Stomach smooth muscle (tissue), 2 donors: ENCODE measurements around the gene NRK.
"Not testable (repeated sequence)": the region's sequence is repeated elsewhere in the genome, so short reads cannot be mapped to it uniquely, and the experiment has no call there.

ENCODE experiments used
- H3K27ac ChIP-seq: one replicate; pipeline ENCODE4 v1.7.0; 2013; ENCODE audit warnings: mild to moderate bottlenecking, low read length, inconsistent platforms
- H3K27me3 ChIP-seq, 2 donors: one replicate each; pipeline ENCODE4 v1.7.0; 2013; ENCODE audit warnings: low read length in 2 of 2; ENCODE audit not compliant: insufficient read depth in 2 of 2, control insufficient read depth in 1 of 2
- H3K36me3 ChIP-seq, 2 donors: one replicate each; pipeline ENCODE4 v1.7.0; 2013; ENCODE audit warnings: low read length in 2 of 2; ENCODE audit not compliant: control insufficient read depth in 2 of 2, insufficient read depth in 2 of 2
- H3K4me1 ChIP-seq: one replicate; pipeline ENCODE4 v1.7.0; 2013; ENCODE audit warnings: low read length; ENCODE audit not compliant: control insufficient read depth, insufficient read depth
- H3K4me3 ChIP-seq, 2 donors: one replicate each; pipeline ENCODE4 v1.7.0; 2013; ENCODE audit warnings: low read length in 2 of 2
- H3K9ac ChIP-seq, 2 donors: one replicate each; pipeline ENCODE4 v1.7.0; 2013; ENCODE audit warnings: low read length in 2 of 2, mild to moderate bottlenecking in 1 of 2
- H3K9me3 ChIP-seq, 2 donors: one replicate each; pipeline ENCODE4 v1.7.0; 2013; ENCODE audit warnings: low read length in 2 of 2; ENCODE audit not compliant: control insufficient read depth in 2 of 2
- donor health status: healthy.
- donor health status: Pancreatic carcinoma.

The NRK gene

DNA sequence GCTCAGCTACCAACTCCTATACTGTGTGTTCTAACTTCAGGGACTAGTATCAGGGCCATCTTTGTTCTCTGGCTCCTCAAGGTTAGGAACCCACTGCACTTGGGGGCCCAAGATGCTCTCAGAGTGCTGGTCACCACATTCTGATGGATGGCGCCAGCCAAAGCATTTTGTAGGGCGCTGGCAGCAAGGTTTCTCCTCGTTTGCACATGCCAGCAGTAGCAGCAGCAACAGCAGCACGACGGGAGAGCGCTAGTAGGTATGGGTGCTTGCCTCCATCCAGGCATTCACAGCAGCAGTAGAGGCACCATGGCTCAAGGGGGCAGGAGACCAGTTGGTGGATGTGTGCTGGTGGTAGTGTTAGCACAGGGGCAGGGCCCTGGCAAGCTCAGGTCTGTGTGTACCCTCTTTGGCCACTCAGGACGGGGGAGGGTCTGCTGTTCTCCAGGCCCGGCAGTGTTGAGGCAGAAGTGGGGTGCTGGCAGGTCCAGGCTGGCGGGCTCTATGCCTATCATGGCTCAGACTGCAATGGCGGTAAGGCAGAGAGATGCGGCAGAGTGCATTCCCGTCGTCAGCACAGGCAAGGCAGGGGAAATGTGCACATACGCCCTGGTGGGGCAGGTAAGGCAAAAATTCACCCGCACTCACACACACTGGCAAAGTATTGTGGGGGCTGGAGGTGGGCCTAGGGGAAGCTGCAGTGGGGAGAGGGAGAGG lies 159.6 kb downstream of the NRK start:
- Histone ChIP-seq H3K4me1 (no peaks in the 10 kb centered on the region), H3K27ac (no peak overlapping the region), H3K4me3 (no peak overlapping the region), H3K9ac (no peak overlapping the region), H3K27me3 (peaks cover 0 to 5% of the 10 kb centered on the region in 2 donors), H3K9me3 (no peaks in the 10 kb centered on the region), H3K36me3 (no peaks in the 10 kb centered on the region)

DNA sequence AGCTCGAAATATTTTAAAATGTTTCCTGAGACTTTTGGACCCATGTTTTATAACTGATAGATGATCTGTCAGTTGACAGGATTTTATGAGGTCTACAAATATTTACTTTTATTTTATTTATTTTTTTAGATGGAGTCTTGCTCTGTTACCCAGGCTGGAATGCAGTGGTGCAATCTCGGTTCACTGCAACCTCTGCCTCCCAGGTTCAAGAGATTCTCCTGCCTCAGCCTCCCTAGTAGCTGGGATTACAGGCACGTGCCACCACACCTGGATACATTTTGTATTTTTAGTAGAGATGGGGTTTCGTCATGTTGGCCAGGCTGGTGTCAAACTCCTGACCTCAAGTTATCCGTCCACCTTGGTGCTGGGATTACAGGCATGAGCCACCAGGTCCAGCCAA lies 166.1 kb downstream of the NRK start:
- not testable (repeated sequence) for H3K27ac ChIP-seq, H3K4me1 ChIP-seq, H3K4me3 ChIP-seq, H3K27me3 ChIP-seq, H3K36me3 ChIP-seq, H3K9me3 ChIP-seq, H3K9ac ChIP-seq

- Histone ChIP-seq H3K27me3 (no peaks in the 10 kb centered on the region), H3K9ac (no peak overlapping the region), H3K9me3 (no peaks in the 10 kb centered on the region), H3K4me3 (no peak overlapping the region), H3K4me1 (no peaks in the 10 kb centered on the region), H3K36me3 (no peaks in the 10 kb centered on the region), H3K27ac (no peak overlapping the region)
These were observed 177.0 kb downstream of the NRK start for GRCh38 chrX:105999294-105999693.

- Histone ChIP-seq H3K9ac (no peak overlapping the region), H3K36me3 (no peaks in the 10 kb centered on the region), H3K9me3 (no peaks in the 10 kb centered on the region), H3K4me1 (no peaks in the 10 kb centered on the region), H3K27ac (no peak overlapping the region), H3K4me3 (no peak overlapping the region), H3K27me3 (no peaks in the 10 kb centered on the region)
These were observed 177.9 kb downstream of the NRK start for GRCh38 chrX:106000203-106000602.

DNA sequence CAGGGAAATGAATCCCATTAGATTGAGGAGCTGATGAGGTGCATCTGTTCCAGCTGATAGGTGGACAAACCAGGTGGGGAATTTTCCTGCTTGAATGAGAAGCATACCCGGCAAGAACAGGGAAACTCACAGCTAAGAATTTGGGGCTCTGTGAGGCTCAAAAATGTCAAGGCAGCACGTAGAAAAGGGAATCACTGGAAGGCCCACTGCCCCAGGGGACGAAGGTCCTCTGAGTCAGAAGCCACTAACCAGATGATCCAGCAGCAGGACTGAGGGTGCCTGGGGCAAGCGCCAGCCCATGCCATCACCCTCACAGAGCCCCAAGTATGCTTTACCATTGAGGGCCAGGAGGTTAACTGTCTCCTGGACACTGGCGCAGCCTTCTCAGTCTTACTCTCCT lies 178.3 kb downstream of the NRK start:
- not testable (repeated sequence) for H3K4me3 ChIP-seq, H3K36me3 ChIP-seq, H3K27me3 ChIP-seq, H3K27ac ChIP-seq, H3K9ac ChIP-seq, H3K9me3 ChIP-seq, H3K4me1 ChIP-seq

GRCh38 chrX:106005684-106006083 lies 183.3 kb downstream of the NRK start:
- Histone ChIP-seq H3K4me1 (no peaks in the 10 kb centered on the region), H3K9ac (no peak overlapping the region), H3K9me3 (no peaks in the 10 kb centered on the region), H3K27ac (no peak overlapping the region), H3K4me3 (no peak overlapping the region), H3K27me3 (no peaks in the 10 kb centered on the region), H3K36me3 (no peaks in the 10 kb centered on the region)

DNA sequence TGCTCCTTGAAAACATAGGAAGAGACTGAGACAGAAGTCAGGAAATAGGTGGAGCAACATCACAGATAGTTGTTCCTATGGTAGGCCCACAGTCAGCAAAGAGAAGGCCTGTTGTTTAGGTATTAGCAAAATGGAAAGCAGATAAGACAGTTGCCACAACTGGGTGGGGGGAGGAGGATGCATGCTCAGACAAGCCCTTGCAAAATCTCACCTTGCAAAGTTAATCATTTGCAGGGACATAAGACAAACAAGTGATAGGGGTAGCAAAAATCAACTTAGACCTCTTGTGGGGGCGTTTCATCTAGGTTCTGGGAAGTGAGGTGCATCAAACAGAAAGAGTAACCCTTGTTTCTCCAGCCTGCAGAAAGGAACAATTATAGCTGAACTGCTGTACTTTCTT lies 185.5 kb downstream of the NRK start:
- Histone ChIP-seq H3K4me3 (no peak overlapping the region), H3K36me3 (no peaks in the 10 kb centered on the region), H3K9me3 (peaks cover 0 to 10% of the 10 kb centered on the region in 2 donors), H3K27ac (no peak overlapping the region), H3K4me1 (no peaks in the 10 kb centered on the region), H3K27me3 (no peaks in the 10 kb centered on the region), H3K9ac (no peak overlapping the region)
